Mesenteric fat pad (tissue), 1 donor: ENCODE data around the gene TGFB2. TPM values are rescaled to one million over a fixed set of nuclear protein-coding genes. Genes with fewer than 3 reads are reported as not detected.

Experiments
- DNase-seq: peaks from one replicate; pipeline ENCODE4 v3.0.0-alpha.2; 2020; ENCODE audit warnings: low spot score
- total RNA-seq: library from RNA; stranded (reverse); fragmentation: NEBNext Ultra II Directional; extraction: Animal tissue kit (Norgen Biotek cat#: 25700); gene quantifications from one replicate; pipeline ENCODE4 v1.2.1, GENCODE V29; 2021
- donor health status: DM: yes; HTN: yes; CAD: no.

Gene TGFB2
- total RNA-seq, 1 donor from 2014 or later = 1.6 TPM

DNA sequence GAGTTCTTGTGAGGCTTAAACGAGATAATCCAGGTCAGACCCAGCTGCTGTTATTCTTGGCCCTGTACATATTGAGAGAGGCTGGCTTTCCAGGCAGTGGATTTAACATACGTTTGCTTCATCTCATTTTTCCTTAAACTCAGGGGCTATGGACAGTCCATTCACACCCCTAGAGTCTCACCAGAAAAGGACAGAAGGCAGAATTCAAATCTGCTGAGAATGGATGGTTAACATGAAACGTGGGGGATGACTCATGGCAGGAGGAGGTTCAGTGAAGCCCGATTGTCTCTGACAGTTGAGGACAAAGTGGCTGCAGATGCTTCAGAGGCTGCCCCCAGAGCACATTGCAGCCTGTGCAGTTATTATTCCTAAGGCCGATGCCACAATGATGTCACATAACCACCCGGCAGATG lies 39.5 kb downstream of the TGFB2 start:
- DNase-seq = no peak

DNA sequence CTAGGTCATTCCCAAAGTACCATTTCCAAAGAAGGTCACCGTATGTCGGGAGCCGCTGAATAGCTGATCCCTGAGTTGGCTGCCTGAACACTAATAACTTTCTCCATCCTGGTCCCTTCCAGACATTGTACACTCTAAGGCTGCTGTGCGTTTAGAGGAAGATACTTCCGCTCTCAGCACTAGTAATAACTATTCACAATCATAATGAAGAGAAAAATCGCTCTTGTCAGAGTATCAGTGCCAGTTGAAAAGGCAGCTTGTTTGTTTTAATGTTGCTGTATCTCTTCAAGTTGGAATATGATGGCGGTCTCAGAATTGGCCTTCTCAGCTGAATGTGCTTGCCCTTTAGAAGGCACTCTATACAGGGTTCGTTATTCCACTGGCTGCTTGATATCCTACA lies 43.5 kb downstream of the TGFB2 start:
- DNase-seq = no peak

DNA sequence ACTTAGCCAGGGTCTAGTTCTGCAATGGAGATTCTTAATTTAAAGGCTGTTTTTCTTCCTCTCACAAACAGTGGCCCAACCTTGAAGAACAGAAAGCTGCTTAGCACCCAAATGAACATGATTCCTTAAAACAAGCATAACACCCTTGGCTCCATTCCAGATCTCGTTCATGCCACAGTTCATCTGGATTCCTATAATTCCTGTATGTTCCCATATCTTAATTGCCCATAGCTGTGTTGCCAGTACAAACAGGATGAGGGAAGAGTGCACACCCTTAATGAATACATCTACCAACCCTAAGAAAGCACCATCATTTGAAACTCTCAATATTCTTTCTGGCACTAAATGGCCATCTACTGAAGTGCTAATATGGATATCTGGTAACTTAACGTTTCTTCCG lies 45.5 kb downstream of the TGFB2 start:
- DNase-seq = no peak

DNA sequence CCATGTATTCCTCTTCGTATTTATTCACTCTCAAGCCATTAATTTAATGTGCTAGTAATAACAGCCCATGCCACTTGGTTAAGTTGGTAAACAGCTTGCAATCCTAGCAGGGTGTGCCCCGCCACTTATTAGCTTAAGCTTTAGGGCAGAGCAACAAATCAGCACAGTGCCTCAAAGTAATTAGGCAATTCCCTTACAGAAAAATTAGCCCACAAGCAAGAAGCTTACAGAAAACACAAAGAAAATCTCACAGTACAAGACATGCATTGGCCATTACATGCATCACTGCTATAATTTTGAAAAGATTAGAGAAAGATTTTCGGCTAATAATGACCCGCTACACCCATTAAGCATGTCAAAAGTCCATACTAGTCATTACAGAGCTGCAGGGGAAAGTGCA lies 47.6 kb downstream of the TGFB2 start:
- DNase-seq = no peak

DNA sequence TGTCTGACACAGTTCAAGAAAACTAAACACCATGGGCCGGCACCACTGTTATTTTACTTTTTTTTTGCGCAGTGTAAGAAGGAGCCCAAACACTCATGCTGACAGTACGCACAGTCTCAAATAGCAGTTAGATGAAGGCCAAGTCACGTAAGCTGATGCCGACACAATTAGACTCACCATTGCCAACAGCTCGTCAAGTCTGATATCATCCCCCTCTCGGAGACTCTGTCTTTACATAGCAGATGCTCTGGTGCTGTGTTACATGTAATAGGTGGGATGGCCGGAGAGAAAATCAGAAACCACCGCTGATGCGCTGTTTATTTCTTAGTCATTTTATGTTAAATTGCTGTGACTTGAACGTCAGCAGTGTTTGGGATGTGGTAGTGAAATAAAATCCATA lies 49.3 kb downstream of the TGFB2 start:
- no peak for DNase-seq

DNA sequence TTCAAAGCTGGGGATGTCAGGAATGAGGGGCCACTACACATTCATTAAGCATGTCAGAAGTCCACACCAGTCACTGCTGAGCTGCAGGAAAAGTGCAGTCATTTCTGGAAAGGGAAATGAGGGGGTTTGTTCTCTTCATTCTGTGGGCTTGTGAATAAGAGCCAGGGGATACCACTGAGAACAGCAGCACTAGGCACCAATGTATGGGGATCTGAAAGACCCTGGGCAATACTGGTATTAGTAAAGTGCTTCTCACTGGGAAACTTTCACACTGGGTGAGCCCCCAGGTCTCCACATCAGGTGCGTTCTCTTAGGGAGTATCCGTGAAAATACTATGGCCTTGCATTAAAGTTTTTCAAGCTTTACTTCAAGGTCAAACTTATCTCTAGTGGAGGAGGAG lies 49.9 kb downstream of the TGFB2 start:
- no peak for DNase-seq

DNA sequence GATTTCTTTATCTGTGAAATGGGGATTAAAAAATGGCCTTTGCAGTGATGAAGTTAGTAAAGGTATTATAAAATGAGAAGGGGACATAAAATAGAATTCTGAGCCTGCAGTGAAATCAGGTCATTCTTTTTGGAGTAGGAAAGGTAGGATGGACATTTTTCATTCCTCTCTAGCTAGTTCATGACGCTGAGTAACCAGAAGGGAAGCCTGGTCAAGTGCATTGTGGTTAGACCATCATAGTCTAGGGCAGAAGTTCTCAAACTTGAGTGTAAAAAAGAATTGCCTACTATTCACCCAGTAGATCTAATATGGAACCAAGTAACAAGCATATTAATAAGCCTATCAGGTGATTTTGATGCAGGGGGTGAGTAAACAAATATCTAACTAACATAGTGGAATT lies 50.8 kb downstream of the TGFB2 start:
- no peak for DNase-seq

DNA sequence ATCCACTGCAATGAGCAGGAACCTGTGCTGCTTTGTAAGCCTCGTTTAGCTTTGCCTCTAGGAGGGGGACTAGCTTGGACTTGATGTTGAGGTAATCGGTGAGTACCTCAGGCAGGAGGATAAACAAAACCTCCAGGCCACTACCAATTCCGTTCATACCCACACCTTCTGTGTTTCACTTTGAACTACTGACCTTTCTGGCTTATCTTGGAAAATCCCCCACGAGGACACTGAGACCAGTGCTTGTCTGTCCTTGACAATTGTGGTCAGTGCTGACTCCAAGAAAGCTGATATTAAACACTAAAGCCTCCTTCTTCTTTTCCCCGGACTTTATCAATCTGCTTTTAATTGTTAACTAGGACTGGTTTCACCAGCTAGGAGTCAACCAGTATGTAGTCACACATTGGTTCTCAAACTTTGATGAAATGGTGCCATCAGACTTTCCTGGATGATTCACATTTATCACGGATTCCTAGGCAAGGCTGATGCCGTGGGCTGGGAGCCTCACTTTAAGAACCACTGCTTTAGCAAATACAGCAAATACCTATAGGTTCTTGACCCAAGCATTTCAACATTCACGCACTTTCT lies 52.7 kb downstream of the TGFB2 start:
- DNase-seq = no peak

DNA sequence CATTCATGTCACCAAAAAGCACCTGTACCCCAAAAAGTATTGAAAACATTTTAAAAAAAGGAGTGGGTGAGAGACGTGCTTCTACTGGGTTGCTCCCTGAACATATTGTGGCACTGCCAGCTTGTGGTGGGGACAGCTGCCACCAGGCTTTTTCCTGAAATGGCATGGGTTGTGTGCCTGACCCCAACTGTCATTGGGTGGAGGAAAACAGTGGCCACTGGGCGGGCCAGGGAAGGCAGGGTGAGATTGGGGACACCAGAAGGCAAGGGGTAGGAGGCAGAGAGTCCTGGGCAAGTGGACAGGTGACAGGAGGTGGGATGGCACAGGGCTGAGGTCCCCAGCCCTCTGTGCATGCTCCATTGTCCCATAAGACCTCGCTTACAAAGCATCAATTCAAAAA lies 55.5 kb downstream of the TGFB2 start:
- DNase-seq = no peak

DNA sequence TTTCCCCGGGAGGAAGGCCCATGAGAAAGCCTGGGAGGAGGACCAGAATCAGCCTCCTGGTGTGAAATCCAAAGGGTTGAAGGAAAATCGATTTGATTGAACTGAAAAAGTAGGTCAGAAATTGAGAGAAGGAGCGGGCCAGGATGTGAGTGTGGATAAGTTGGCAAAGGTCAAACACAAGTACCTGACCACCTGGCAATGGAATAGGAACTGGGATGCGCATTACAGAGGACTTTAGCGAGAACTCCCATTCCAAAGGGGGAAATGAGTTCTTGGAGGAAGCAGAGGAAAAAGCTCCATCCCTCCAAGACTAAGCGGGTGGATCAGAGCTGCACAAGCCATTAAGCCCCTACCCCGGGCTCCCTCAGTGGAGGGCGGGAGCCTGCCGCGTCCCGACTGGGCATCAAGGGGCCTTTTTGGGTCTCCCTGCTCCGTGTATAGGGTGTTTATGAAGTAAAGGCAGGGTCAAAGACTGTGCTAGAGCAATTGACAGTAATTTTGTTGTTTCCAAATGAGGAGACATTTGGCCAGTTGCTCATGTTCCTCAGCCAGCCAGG lies 56.4 kb downstream of the TGFB2 start:
- no peak for DNase-seq

DNA sequence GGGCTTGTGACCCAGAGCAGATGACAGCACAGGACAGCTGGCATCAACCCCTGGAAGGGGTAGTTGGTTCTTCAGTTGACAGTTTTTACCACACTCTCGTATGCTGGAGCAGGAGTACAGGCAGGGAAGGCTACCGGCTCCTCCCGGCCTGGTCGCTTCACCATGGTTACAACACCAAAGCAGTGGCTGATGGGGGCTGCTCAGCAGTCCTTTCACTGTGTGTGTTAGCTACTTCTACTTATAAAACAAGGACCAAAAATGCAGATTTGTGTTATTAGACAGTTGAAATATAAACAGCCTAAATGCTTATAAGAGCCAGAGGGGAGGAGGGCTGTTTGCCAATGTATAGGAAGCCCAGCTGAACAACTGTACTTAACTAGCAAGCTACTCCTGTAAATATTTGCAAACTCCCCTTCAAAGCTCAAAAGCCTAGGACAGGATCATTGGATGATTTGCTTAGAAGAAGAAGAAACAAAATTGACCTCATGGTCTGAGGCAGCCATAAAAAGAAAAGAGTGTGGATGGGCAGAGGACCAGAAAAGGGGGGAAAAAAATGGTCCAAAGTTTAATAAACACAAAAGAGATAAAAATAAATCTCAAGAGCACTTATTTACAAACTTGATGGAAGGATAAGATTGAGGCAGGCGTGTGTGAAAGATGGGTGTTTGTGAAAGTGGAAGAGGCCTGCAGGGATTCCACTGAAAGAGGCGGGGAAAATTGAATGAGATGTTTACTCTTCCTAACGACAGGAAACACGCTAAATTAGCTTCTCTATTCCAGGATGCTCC lies 57.1 kb downstream of the TGFB2 start:
- DNase-seq = no peak

DNA sequence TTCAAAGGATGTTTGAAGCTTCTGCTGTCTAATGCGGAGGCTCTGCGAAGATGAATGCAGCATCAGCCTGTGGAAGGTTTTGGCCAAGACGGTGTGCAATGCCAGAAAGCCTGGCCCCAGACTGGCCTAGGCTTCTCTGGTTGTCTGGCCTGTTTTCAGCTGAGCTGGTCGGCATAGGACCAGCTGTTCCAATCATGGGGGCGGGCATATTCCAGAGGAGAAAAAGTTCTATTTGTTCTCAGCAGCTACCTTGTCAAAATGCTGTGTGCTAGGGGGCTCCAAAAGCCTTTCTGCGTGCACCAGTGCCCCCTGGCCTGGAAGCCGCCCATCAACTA lies 57.6 kb downstream of the TGFB2 start:
- no peak for DNase-seq

DNA sequence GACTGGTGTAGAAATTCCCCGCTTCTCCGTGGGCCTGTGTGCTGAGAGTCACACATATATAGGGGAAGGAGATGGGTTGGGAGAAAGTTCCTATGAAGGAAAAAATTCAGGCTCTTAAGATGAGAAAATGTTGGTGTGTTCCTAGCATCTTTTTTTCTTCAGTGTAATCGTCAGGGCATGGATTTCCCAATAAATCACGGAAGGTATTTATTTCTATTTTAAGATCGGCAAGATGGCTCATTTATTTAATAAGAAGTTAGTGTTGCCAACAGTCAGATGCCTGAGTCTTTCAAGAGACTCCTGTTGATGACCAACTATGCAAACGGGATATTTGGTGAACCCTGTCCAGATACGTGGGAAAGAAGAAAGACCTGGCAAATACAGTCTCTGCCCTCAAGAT lies 58.2 kb downstream of the TGFB2 start:
- no peak for DNase-seq

DNA sequence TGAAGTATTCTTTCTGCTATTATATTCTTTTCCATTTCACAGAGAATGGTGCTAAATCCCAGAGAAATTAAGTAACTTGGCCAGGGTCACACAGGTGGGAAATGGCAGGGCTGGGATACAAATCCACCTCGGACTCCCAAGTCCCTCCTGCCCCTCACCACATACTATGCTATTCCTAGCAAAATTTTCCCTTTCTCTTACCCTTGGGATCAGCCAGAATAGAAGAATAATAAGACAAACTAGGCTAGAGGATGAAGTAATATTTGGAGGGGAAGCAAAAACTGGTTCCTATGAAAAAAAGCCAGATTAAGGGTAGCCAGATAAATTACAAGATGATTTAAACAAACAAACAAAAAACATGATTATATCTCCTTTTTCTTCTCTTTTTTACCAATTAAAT lies 62.5 kb downstream of the TGFB2 start:
- no peak for DNase-seq

DNA sequence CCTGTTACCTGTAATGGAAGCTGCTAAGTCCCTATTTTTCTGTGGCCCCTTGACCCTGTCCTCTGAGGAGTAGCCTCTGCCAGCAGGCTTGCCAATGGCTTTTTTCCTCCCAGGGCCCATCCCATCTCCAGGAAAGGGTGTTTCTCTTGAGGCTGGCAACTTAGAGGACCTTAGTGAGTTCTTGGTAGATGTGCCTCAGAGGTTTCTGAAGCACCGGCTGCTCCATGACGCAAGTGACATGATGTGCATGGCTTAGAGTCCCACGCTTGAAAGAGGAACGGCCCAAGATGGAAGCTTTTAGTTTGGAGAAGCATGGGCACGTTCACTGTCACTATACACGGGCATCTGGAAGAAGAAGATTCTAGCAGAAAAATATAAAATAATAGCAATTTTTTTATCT lies 63.0 kb downstream of the TGFB2 start:
- no peak for DNase-seq

DNA sequence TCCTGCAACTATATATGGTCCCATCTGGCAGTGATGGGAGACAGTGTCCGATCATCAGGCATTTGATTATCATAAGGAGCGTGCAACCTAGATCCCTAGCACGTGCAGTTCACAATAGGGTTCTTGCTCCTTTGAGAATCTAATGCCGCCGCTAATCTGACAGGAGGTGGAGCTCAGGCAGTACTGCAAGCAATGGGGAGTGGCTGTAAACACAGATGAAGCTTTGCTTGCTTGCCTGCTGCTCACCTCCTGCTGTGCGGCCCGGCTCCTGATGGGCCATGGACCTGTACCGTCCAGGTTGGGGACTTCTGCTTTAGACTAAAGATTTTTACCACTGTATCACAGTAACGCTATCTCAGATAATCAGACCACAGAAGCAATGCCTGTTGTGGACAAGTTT lies 63.8 kb downstream of the TGFB2 start:
- DNase-seq = no peak

DNA sequence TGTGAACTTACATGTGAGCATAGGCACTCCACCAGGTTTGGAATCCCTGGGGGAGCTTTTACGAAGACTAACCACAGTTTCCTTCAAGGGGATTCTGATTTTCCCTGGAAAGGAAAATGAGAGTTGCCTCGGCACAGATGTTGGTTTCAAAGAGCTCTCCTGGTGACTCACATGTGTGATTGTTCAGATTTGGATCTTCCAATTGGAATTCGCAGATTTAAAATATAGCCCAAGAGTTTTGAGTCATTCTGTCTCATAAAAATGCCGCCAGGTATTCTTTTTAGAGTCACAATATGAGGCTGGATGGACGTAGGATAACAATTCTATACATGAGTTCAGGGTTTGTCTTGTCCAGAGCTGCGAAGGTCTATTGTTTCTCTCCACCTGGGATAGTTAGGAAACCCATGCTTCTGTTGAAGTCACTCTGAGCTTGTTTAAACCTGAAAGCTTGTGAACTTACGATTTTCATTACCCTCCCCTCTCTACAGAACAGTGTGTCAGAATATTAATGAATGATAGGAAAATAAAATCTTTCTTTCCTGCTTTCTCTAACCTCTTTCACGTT lies 64.9 kb downstream of the TGFB2 start:
- no peak for DNase-seq

DNA sequence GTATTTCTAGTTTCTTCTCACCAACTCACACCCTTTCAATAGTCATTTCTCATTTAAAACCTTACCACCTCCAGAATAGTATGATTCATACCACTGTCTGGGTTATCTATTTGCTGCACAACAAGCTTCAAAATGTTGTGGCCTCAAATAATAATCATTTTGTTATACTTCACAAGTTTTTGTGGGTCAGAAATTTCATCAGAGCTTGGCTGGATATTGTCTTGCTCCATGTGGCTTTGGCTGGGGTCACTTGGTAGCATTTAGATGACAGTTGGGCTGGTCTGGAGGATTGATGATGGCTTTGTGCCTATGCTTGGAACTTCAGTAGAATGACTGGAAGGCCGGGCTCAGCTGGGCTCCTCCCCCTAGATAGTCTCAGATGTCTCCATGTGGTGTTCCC lies 66.0 kb downstream of the TGFB2 start:
- DNase-seq = no peak

DNA sequence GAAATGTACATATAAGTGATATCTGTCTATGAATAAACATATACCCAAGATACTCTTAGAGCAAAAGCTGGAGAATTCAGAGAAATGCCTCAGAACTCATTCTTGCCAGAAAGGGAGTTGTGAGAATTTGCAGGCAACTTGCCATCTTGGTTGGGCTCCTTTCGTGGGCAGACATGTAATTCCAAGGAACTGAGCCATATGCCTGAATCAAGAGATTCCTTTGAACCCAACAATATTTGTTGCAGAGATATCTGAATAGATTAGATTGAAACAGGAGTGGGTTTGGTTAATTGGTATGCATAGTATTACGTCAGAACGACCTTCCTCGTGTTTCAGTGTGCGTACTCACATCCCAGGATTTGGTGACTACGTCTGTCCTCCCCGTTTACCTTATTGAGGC lies 67.0 kb downstream of the TGFB2 start:
- DNase-seq = no peak

DNA sequence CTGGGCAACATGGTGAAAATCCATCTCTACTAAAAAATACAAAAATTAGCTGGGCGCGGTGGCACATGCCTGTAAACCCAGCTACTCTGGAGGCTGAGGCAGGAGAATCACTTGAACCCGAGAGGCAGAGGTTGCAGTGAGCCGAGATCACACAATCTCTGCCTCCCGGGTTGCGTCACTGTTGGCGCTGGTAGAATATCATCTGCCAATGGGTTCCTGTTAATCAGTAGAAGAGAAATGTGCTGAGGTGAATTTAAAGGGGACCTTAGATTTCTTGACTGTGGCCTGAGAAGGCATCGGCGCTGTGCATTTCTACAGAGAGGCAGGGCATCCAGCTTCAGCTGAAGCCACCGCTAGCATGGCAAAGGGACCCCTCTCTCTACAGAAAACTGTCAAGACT lies 68.0 kb downstream of the TGFB2 start:
- no peak for DNase-seq

DNA sequence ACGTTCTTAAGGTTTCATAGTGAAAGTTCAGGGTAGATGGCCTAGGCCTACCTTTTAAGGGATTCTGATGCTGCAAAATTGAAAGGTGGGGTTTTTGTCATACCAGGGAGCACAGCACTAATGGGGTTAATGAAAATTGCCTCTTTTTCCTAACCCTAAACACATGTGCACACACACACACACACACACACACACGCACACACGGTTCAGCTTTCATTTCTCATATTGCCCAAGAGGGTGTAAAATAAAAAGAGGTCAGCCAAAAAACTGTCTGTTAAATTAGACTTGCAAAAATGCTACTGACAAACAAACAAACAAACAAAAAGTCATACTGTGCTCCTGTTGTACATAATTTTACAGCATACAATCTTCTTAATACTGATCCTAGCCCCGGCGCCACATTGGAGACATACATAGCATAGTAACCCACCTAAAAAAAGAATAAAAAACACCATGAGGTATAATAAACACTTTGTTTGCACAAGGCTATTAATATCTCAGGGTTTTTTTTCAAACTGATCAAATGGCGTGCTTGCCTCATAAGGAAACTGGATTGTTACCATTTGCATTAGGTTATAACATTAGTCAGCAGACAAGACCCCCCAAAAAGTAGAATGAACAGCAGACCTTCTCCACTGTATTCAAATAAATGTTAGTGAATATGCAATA lies 69.1 kb downstream of the TGFB2 start:
- DNase-seq = no peak

DNA sequence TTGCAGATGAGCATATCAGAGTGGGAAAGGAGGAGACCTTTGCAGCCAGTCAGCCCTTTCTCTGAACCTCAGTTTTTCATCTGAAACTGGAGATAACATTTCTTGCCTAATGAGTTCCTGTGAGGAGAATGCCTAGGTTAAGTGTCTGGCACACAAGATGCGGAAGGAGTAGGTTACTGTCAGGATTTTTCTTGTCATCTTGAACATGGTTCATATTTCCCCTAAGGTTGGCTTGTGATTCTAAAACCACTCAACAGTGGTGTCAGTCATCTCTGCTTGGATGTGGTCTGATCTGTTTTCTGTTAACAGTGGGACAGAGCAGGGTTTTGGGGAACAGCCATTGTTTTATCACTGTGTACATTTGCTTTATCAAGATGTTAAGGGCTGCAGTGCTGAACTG lies 70.6 kb downstream of the TGFB2 start:
- no peak for DNase-seq
